ENCODE data around the gene KLHL41.
"Not testable (repeated sequence)": the region's sequence is repeated elsewhere in the genome, so short reads cannot be mapped to it uniquely, and the experiment has no call there.

KLHL41 gene

GRCh38 chr2:169507698-169508097 is 1.8 kb upstream of the KLHL41 start:
- in situ Hi-C loops (cut with MboI; ENCODE audit: low sequenced_read_pairs) = no loop called here

- in situ Hi-C loops (cut with MboI; ENCODE audit: low sequenced_read_pairs) = no loop called here
Observed at GRCh38 chr2:169509955-169510354, 453 bp downstream of the KLHL41 start.

GRCh38 chr2:169510496-169510895 is 994 bp downstream of the KLHL41 start:
- in situ Hi-C loops (cut with MboI; ENCODE audit: low sequenced_read_pairs) = no loop called here

- in situ Hi-C loops (cut with MboI; ENCODE audit: low sequenced_read_pairs) = no loop called here
Observed at GRCh38 chr2:169511818-169512217, 2.3 kb downstream of the KLHL41 start.

- in situ Hi-C loops (cut with MboI; ENCODE audit: low sequenced_read_pairs) = no loop called here
Observed at GRCh38 chr2:169512525-169512924, 3.0 kb downstream of the KLHL41 start.

GRCh38 chr2:169513094-169513493 is 3.6 kb downstream of the KLHL41 start:
- in situ Hi-C loops (cut with MboI; ENCODE audit: low sequenced_read_pairs) = no loop called here

GRCh38 chr2:169513926-169514325 is 4.4 kb downstream of the KLHL41 start:
- in situ Hi-C loops (cut with MboI; ENCODE audit: low sequenced_read_pairs) = no loop called here

- in situ Hi-C loops (cut with MboI; ENCODE audit: low sequenced_read_pairs) = not testable (repeated sequence)
Observed at GRCh38 chr2:169514758-169515157, 5.3 kb downstream of the KLHL41 start.

- in situ Hi-C loops (cut with MboI; ENCODE audit: low sequenced_read_pairs) = not testable (repeated sequence)
Observed at GRCh38 chr2:169516488-169516995, 7.0 kb downstream of the KLHL41 start.

- in situ Hi-C loops (cut with MboI; ENCODE audit: low sequenced_read_pairs) = no loop called here
Observed at GRCh38 chr2:169520896-169521295, 11.4 kb downstream of the KLHL41 start.

- in situ Hi-C loops (cut with MboI; ENCODE audit: low sequenced_read_pairs) = no loop called here
Observed at GRCh38 chr2:169523681-169524080, 14.2 kb downstream of the KLHL41 start.

- in situ Hi-C loops (cut with MboI; ENCODE audit: low sequenced_read_pairs) = no loop called here
Observed at GRCh38 chr2:169525434-169525833, 15.9 kb downstream of the KLHL41 start.

GRCh38 chr2:169526451-169526850 is 16.9 kb downstream of the KLHL41 start:
- in situ Hi-C loops (cut with MboI; ENCODE audit: low sequenced_read_pairs) = no loop called here

- in situ Hi-C loops (cut with MboI; ENCODE audit: low sequenced_read_pairs) = no loop called here
Observed at GRCh38 chr2:169528271-169528701, 18.8 kb downstream of the KLHL41 start.

GRCh38 chr2:169539460-169539859 is 30.0 kb downstream of the KLHL41 start:
- in situ Hi-C loops (cut with MboI; ENCODE audit: low sequenced_read_pairs) = not testable (repeated sequence)

- in situ Hi-C loops (cut with MboI; ENCODE audit: low sequenced_read_pairs) = no loop called here
Observed at GRCh38 chr2:169540146-169540545, 30.6 kb downstream of the KLHL41 start.

- in situ Hi-C loops (cut with MboI; ENCODE audit: low sequenced_read_pairs) = no loop called here
Observed at GRCh38 chr2:169542433-169542832, 32.9 kb downstream of the KLHL41 start.

- in situ Hi-C loops (cut with MboI; ENCODE audit: low sequenced_read_pairs) = no loop called here
Observed at GRCh38 chr2:169546756-169547155, 37.3 kb downstream of the KLHL41 start.

- in situ Hi-C loops (cut with MboI; ENCODE audit: low sequenced_read_pairs) = no loop called here
Observed at GRCh38 chr2:169561364-169561763, 51.9 kb downstream of the KLHL41 start.

GRCh38 chr2:169562084-169562483 is 52.6 kb downstream of the KLHL41 start:
- in situ Hi-C loops (cut with MboI; ENCODE audit: low sequenced_read_pairs) = not testable (repeated sequence)

- in situ Hi-C loops (cut with MboI; ENCODE audit: low sequenced_read_pairs) = no loop called here
Observed at GRCh38 chr2:169562519-169562918, 53.0 kb downstream of the KLHL41 start.

GRCh38 chr2:169565686-169566085 is 56.2 kb downstream of the KLHL41 start:
- in situ Hi-C loops (cut with MboI; ENCODE audit: low sequenced_read_pairs) = no loop called here

GRCh38 chr2:169569948-169570347 is 60.4 kb downstream of the KLHL41 start:
- in situ Hi-C loops (cut with MboI; ENCODE audit: low sequenced_read_pairs) = no loop called here
